ENCODE measurements around the gene KCNN4. TPM values are rescaled to one million over a fixed set of nuclear protein-coding genes. Genes with fewer than 3 reads are reported as not detected.
A peak's percentile ranks its signal among the peaks of the same experiment; 100 is the strongest.

The KCNN4 gene
- total RNA-seq, 1 experiment from 2014 or later, result 29.7 TPM

GRCh38 chr19:43782689-43783231 is 2.0 kb upstream of the KCNN4 start:
- Histone ChIP-seq H3K4me1 (ENCODE audit: control insufficient read depth, insufficient read depth, low read length) (peaks cover 59% of the 10 kb centered on the region), H3K27ac (ENCODE audit: low read length) (peak overlapping the region; percentile 98), H3K27me3 (ENCODE audit: control insufficient read depth, insufficient read depth, low read length) (no peaks in the 10 kb centered on the region), H3K4me3 (ENCODE audit: low read depth in 2 of 2, low read length in 2 of 2) (peak overlapping the region; percentile 30 to 47), H3K36me3 (ENCODE audit: control insufficient read depth, insufficient read depth, low read length) (no peaks in the 10 kb centered on the region; the same call in 1 of the 2 replicates), H3K9me3 (ENCODE audit: control insufficient read depth, insufficient read depth, low read depth, low read length) (no peaks in the 10 kb centered on the region)
- ATAC-seq (peak; percentile 12; the same call in 1 of the 2 replicates), DNase-seq (ENCODE audit: low read depth, low spot score) (no peak)
- CTCF ChIA-PET, result no interaction called here
- POLR2A ChIA-PET, result no interaction called here
- TF ChIP-seq REST (IDR thresholded peaks at IDR 0.05; ENCODE audit: insufficient read depth in 1 of 2, low read depth in 2 of 2, low read length in 1 of 2), result no peak
- TF ChIP-seq SIN3A (IDR thresholded peaks at IDR 0.05; ENCODE audit: borderline replicate concordance, insufficient read depth, low read depth, low read length), result no peak
- no peak for TF ChIP-seq TCF7L2 (IDR thresholded peaks at IDR 0.05; ENCODE audit: low read depth, low read length)
- no peak for TF ChIP-seq CTCF (IDR thresholded peaks at IDR 0.05)
- no peak for TF ChIP-seq POLR2AphosphoS5 (IDR thresholded peaks at IDR 0.05; ENCODE audit: low read depth, low read length)
- no TSS peak for BruUV-seq (replicated peaks)
- intact Hi-C loops (cut with micrococcal nuclease; ENCODE audit: unreplicated experiment) (no loop called here), in situ Hi-C loops (cut with HindIII; ENCODE audit: low pct_unique_long_range_greater_than_20kb, low sequenced_read_pairs) (no loop called here)

GRCh38 chr19:43782311-43782660 is 1.5 kb upstream of the KCNN4 start:
- CTCF ChIA-PET, result no interaction called here
- TF ChIP-seq CTCF (IDR thresholded peaks at IDR 0.05) (no peak), REST (IDR thresholded peaks at IDR 0.05; ENCODE audit: insufficient read depth in 1 of 2, low read depth in 2 of 2, low read length in 1 of 2) (no peak), SIN3A (IDR thresholded peaks at IDR 0.05; ENCODE audit: borderline replicate concordance, insufficient read depth, low read depth, low read length) (no peak), TCF7L2 (IDR thresholded peaks at IDR 0.05; ENCODE audit: low read depth, low read length) (no peak)
- Histone ChIP-seq H3K4me1 (ENCODE audit: control insufficient read depth, insufficient read depth, low read length) (peaks cover 64% of the 10 kb centered on the region), H3K4me3 (ENCODE audit: low read depth in 2 of 2, low read length in 2 of 2) (peak overlapping the region; percentile 30 to 67; a peak in 3 of 4 replicates), H3K9me3 (ENCODE audit: control insufficient read depth, insufficient read depth, low read depth, low read length) (no peaks in the 10 kb centered on the region), H3K27me3 (ENCODE audit: control insufficient read depth, insufficient read depth, low read length) (no peaks in the 10 kb centered on the region), H3K36me3 (ENCODE audit: control insufficient read depth, insufficient read depth, low read length) (no peaks in the 10 kb centered on the region; the same call in 1 of the 2 replicates), H3K27ac (ENCODE audit: low read length) (peak overlapping the region; percentile 98)
- POLR2A ChIA-PET, result no interaction called here
- ATAC-seq (no peak), DNase-seq (ENCODE audit: low read depth, low spot score) (no peak)
- no TSS peak for BruUV-seq (replicated peaks)
- intact Hi-C loops (cut with micrococcal nuclease; ENCODE audit: unreplicated experiment) (no loop called here), in situ Hi-C loops (cut with HindIII; ENCODE audit: low pct_unique_long_range_greater_than_20kb, low sequenced_read_pairs) (no loop called here)
